Measurements from ENCODE around the gene CUBN. TPM values are rescaled to one million over a fixed set of nuclear protein-coding genes. Genes with fewer than 3 reads are reported as not detected.

CUBN gene
- total RNA-seq, 1 experiment from 2014 or later = 4.6 TPM

DNA sequence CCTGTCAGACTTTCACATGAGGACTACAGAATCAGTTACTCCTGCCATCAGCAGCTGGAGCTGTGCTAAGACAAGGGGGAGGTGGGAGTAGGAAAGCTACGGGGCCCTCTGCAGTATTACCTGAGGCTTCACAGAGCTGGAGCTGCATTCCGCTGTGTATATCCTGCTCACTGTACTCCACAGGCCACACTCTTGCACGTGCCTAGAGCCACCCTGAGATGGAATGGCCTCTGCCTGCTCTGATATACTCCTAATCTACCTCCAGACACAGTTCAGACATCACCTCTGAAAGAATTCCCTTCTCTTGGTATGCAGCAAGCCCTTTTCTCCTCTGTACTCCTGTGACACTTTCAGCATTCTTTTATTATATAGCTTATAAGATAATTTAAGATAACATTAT, 37.1 kb upstream of the CUBN start:
- CTCF ChIA-PET = no interaction called here
- TF ChIP-seq CTCF (IDR thresholded peaks at IDR 0.05; ENCODE audit: insufficient read depth in 1 of 2, low read depth in 1 of 2, low read length in 1 of 2, severe bottlenecking in 1 of 2, unreplicated experiment in 1 of 2) = no peak

GRCh38 chr10:17162828-17163227, 33.2 kb upstream of the CUBN start:
- Histone ChIP-seq H3K4me1 (no peaks in the 10 kb centered on the region), H3K27me3 (replicated peaks; ENCODE audit: control insufficient read depth, insufficient read depth, low read length) (no peaks in the 10 kb centered on the region), H3K4me3 (ENCODE audit: low read depth, low read length) (no peak overlapping the region), H3K36me3 (ENCODE audit: control insufficient read depth, insufficient read depth, low read length) (no peaks in the 10 kb centered on the region), H3K9me3 (no peaks in the 10 kb centered on the region)
- H3K4me3 Mint-ChIP-seq (ENCODE audit: unreplicated experiment) = no peak overlapping the region
- peaks cover 9% of the 10 kb centered on the region for H3K9me3 Mint-ChIP-seq (ENCODE audit: unreplicated experiment)
- no peak for TF ChIP-seq CTCF (IDR thresholded peaks at IDR 0.05; ENCODE audit: insufficient read depth in 1 of 2, low read depth in 1 of 2, low read length in 1 of 2, severe bottlenecking in 1 of 2, unreplicated experiment in 1 of 2)
- intact Hi-C loops (cut with micrococcal nuclease; ENCODE audit: unreplicated experiment) = no loop called here
- POLR2A ChIA-PET = no interaction called here
- no peaks in the 10 kb centered on the region for H3K27me3 Mint-ChIP-seq (ENCODE audit: insufficient read depth, unreplicated experiment)
- no peaks in the 10 kb centered on the region for H3K36me3 Mint-ChIP-seq (ENCODE audit: insufficient read depth, unreplicated experiment)
- no peak overlapping the region for H3K27ac Mint-ChIP-seq (ENCODE audit: unreplicated experiment)
- CTCF ChIA-PET = no interaction called here
- DNase-seq = no peak
- H3K4me1 Mint-ChIP-seq (ENCODE audit: low read depth, unreplicated experiment) = peaks cover 6% of the 10 kb centered on the region
- BruUV-seq (replicated peaks) = no TSS peak

More for the DNA sequence above, 37.1 kb upstream of the CUBN start:
- Mint-ChIP-seq H3K4me3 (ENCODE audit: unreplicated experiment) (no peak overlapping the region), H3K4me1 (ENCODE audit: low read depth, unreplicated experiment) (peaks cover 6% of the 10 kb centered on the region), H3K27me3 (ENCODE audit: insufficient read depth, unreplicated experiment) (no peaks in the 10 kb centered on the region), H3K36me3 (ENCODE audit: insufficient read depth, unreplicated experiment) (no peaks in the 10 kb centered on the region), H3K27ac (ENCODE audit: unreplicated experiment) (no peak overlapping the region), H3K9me3 (ENCODE audit: unreplicated experiment) (peaks cover 9% of the 10 kb centered on the region)
- Histone ChIP-seq H3K4me3 (ENCODE audit: low read depth, low read length) (no peak overlapping the region), H3K36me3 (ENCODE audit: control insufficient read depth, insufficient read depth, low read length) (no peaks in the 10 kb centered on the region), H3K27me3 (replicated peaks; ENCODE audit: control insufficient read depth, insufficient read depth, low read length) (no peaks in the 10 kb centered on the region), H3K4me1 (no peaks in the 10 kb centered on the region), H3K9me3 (no peaks in the 10 kb centered on the region)
- intact Hi-C loops (cut with micrococcal nuclease; ENCODE audit: unreplicated experiment) = no loop called here
- no peak for DNase-seq
- POLR2A ChIA-PET = no interaction called here
- no TSS peak for BruUV-seq (replicated peaks)

DNA sequence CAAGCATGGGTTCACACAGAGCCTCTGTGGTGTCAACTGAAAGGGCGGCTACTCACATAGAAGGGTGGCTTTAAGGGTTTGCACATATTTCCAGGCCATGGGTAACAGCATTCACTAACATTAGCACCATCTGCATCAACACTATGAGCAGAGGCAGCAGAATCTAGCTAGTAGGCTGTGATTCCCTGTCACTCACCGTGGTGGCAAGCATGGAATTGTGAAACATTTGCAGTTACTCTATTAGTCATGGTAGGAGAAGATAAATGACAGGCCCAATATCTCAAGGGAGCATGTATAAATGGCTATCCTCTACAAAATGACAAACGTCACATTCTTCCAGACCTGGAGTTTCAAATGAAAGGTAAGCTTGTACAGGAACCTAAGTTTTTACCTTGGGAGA, 32.2 kb upstream of the CUBN start:
- Histone ChIP-seq H3K36me3 (ENCODE audit: control insufficient read depth, insufficient read depth, low read length) (no peaks in the 10 kb centered on the region), H3K27me3 (replicated peaks; ENCODE audit: control insufficient read depth, insufficient read depth, low read length) (no peaks in the 10 kb centered on the region), H3K4me1 (no peaks in the 10 kb centered on the region), H3K9me3 (no peaks in the 10 kb centered on the region), H3K4me3 (ENCODE audit: low read depth, low read length) (no peak overlapping the region)
- Mint-ChIP-seq H3K4me1 (ENCODE audit: low read depth, unreplicated experiment) (peaks cover 6% of the 10 kb centered on the region), H3K27ac (ENCODE audit: unreplicated experiment) (no peak overlapping the region), H3K36me3 (ENCODE audit: insufficient read depth, unreplicated experiment) (no peaks in the 10 kb centered on the region), H3K9me3 (ENCODE audit: unreplicated experiment) (peaks cover 9% of the 10 kb centered on the region), H3K4me3 (ENCODE audit: unreplicated experiment) (no peak overlapping the region), H3K27me3 (ENCODE audit: insufficient read depth, unreplicated experiment) (no peaks in the 10 kb centered on the region)
- intact Hi-C loops (cut with micrococcal nuclease; ENCODE audit: unreplicated experiment) = no loop called here
- no peak for TF ChIP-seq CTCF (IDR thresholded peaks at IDR 0.05; ENCODE audit: insufficient read depth in 1 of 2, low read depth in 1 of 2, low read length in 1 of 2, severe bottlenecking in 1 of 2, unreplicated experiment in 1 of 2)
- no TSS peak for BruUV-seq (replicated peaks)
- DNase-seq = no peak
- ChIA-PET CTCF (no interaction called here), POLR2A (no interaction called here)

Measured in Caco-2 (cell line).